Measurements from ENCODE around the gene WDR33.
"Not testable (repeated sequence)": the region's sequence is repeated elsewhere in the genome, so short reads cannot be mapped to it uniquely, and the experiment has no call there.

The WDR33 gene

DNA sequence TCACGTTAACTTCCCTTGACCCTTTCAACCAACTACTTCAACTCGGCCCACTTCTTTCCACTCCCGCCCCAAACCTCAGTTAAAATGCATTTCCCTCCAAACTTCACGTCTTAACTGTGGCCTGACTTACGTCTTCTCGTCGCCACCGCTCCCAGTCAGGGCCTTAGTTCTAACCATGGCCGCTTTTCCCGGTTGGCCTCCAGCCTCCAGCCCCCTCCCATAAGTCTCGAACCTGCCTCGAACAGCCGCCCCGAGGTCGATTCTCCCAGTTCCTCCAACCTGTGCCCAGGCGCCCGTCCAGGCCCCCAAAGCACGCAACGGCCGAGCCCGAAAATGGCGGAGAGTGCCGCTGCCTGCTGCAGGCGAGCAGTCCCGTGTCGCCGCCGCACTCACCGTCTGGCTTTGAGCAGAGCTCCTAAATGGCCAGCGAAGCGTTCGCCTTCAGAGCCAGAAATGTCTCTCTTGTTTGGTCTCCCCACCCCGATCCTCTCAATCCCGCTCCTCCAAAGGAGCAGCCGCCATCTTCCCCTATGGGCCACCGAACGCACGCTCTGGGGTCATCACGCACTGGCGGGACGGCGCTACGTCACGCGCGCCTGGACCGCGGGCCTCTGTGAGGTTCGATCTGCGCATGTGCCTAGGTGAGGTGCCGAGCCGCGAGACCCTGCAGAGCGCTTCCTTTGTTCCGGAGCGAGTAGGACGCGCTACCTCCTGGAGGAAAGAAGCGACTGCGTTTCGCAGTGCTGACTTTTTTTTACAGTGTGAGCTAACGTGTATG lies at the start of gene WDR33:
Gene WDR33, minus strand, starts transcription at position 553 of the 778 bp plus-strand sequence. CDS start 40,190 bp downstream, outside the sequence.
- peak; percentile 94 for DNase-seq (ENCODE audit: low spot score)

DNA sequence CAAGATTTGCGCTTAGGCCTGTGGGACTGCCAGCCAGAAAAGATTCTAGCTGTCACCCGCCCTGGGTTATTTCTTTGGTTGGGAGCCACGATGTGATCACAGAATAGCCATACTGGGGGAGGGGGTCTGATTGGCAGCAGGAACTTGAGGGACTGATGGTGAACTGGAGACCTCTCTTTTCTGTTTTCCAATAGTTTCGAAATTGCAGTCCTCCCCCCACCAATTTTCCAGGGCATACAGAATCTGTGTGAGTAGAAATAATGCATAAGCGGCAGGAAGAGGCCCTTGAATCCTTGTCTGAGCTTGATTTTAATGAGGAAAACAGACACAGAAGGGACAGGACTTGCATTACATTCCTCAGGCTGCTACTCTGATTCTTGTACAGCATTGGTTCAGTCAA lies 49.2 kb upstream of the WDR33 start:
- DNase-seq (ENCODE audit: low spot score): no peak

DNA sequence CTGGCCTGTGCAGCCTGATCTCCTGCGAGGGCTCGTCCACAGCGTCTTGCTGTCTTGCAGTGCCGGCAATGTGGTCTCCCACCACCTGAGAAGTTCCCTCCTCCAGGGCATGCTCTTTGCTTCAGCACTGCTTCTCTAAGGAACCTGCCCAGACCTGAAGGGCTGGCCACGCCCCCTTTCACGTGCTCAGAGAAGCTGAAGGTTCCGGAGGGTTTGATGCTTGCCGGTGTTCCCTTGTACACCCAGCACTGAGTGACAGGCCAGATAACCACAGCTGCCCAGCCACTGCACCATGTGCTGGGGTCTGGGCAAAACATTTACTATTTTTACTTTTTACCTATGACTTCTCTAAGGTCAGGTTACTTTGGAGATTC lies 48.7 kb upstream of the WDR33 start:
- DNase-seq (ENCODE audit: low spot score): no peak

DNA sequence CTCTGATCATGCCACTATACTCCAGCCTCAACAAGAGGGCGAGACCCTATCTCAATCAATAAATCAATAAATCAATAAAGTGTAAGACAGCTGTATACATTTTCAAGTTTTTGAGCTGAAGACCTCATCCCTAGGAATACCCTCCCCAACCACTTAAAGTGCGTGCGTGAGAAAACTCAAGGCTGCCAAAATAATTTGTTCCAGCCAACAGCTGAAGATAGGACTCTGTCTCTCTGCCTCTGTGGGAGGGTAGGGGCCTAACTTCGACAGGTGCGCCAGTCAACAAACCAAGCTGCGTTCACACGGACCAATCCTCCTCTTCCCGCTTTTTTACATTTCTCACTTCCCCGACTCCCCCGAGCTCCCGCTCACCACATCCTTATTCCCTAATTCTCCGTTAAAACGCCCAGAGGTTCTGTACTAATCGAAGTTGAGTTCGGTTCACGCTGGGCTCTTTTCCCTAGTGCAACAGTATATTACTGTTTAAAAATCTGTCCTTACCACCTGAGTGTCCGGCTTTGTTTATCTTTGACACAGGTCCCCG lies 46.4 kb upstream of the WDR33 start:
- DNase-seq (ENCODE audit: low spot score): peak; percentile 31

DNA sequence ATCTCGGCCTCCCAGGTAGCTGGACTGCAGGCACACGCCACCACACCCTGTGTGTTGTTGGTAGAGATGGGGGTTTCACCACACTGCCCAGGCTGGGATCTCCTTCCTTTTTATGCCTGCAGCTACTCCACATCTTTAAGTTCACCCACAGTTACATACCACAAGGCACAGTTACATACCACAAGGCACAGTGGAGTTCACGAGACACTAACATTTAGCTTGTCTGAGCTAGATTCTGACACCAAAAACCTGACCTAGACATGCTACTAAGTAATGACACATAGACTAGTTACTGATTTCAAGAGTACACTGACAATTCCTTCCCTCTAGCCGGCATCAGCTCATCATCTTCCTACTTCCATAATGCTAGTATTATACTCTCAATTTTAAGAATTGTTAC lies 42.7 kb upstream of the WDR33 start:
- no peak for DNase-seq (ENCODE audit: low spot score)

DNA sequence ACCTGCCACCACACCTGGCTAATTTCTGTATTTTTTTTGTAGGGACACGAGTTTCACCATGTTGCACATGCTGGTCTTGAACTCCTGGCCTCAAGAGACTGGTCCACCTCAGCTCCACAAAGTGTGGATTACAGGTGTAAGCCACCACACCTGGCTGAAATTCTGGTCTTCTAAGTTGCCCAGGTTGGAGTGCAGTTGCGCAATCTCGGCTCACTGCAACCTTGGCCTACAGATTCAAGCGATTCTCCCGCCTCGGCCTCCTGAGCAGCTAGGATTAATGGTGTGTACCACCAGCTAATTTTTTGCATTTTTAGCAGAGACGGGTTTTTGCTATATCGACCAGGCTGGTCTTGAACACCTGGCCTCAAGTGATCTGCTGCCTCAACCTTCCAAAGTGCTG lies 41.4 kb upstream of the WDR33 start:
- DNase-seq (ENCODE audit: low spot score): no peak

DNA sequence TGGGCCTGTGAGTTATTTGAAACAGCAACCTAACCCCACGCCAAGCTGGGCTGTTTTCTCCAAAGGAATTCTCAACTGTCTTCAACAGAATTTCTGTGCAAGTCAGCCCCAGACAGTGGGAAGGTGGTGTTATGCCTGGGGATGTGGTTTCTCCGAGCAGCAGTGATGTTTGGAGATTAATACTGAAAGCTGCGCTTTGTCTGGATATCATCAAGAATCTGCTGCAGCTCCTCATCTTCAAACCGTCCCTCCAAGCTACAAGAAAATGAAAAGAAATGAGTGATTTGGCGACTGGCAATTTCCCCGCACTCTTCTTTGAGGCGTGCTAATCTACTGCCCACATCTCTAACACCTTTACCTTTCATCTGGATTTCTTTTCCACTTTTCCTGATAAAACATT lies 37.0 kb upstream of the WDR33 start:
- no peak for DNase-seq (ENCODE audit: low spot score)

DNA sequence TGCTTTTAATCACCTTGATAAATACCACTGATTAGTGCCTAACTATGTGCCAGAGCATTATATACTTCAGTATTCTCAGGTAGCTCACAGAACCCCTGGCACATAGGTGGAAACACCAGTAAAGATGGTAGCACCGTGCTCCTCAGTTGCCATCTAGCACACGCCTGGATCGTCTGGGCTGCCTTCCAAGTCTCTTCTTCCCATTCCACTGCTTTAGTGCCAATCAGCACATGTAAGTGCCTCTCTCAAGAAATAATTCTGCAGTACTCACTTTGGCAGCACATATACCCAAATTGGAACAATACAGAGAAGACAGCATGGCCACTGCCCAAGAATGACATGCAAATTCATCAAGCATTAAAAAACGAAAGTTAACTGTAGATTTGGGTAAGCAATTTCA lies 34.0 kb upstream of the WDR33 start:
- DNase-seq (ENCODE audit: low spot score): no peak

DNA sequence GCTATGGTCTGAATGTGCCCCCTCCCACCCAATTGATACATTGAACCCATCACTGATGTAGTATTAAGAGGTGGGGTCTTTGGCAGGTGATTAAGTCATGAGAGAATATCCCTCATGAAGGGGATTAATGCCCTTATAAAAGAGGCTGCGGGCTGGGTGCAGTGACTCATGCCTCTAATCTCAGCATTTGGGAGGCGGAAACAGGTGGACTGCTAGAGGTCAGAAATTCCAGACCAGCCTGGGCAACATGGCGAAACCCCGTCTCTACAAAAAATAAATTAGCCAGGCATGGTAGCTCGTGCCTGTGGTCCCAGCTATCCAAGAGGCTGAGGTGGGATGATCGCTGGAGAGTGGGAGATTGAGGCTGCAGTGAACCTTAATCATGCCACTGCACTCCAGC lies 32.7 kb upstream of the WDR33 start:
- DNase-seq (ENCODE audit: low spot score): no peak

DNA sequence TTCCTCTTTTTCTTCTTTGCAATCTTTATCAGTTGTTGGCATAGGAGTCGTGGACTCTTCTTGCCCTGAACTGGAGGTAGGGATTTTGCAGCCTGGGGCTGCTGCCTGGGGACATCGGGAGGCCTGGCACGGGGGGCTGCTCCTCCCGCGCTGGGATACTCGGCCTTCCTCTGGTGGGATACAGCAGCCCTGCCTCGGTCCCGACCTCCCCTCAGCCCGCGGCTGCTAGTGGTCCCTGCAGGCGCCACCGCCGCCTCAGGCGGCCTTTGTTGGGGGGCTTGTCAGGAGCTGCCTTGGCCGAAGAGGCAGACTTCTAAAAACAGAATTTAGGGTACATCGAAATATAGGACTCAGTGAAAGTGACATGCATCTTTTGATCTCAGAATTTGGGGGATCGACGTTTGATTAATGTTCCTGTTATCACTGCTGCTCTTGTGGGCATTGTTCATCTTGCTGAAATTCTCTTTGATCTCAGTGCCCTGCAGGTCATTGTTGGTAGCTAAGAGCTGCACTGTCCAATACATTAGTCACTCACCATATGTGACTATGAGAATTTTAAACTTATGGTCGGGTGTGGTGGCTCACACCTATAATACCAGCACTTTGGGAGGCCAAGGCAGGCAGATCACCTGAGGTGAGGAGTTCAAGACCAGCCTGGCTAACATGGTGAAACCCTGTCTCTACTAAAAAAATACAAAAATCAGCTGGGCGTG lies 30.7 kb upstream of the WDR33 start:
- DNase-seq (ENCODE audit: low spot score): no peak

DNA sequence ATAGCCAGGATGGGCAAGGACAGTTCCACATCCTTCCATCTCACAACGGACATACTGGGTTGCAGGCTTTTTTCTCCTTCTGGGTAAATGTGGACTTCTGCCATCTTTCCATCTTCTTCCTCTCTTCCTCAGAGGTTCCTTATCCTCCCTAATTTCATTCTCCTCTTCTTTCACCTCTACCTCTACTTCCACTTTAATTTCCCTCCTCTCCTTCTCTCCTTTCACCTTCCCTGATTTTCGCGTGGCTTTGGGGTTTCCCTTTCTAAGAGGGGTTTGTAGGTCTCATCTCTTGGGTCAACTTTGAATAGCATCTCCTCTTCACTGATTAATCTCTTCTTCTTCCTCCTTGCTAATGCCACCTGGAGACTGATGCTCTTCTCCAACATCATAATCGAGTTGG lies 29.9 kb upstream of the WDR33 start:
- DNase-seq (ENCODE audit: low spot score): no peak

DNA sequence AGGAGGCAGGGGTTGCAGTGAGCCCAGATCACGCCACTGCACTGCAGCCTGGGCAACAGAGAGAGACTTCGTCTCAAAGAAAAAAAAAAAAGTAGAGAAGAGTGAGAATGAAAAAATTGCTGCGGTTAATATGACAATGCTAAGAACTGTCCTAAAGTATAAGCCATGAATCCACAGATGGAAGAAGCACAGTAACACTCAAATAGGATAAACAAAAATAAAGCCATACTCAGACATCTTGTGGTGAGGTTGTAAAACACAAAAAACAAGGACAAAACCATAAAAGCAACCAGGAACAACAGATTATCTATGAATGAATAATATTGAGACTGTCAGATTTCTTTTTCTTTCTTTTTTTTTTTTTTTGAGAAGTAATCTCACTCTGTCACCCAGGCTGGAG lies 24.0 kb upstream of the WDR33 start:
- no peak for DNase-seq (ENCODE audit: low spot score)

DNA sequence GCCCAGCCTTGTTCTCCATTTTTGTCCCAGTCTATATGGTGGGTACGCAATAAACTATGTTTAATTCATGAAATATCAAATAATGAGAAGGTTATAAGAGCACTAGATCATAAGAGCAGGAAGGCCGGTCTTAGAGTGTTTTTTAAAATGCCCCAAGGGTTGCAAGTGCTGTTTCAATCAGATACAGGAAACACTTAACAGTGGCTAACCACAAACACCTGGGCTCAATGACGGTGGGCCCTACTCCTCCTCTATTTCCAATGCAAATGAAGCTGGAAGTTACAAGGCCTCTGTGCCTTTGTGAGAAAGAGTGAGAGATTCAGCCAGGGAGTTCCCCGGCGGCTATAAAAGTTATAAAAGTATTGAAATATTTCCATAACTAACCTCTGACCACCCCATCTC lies 18.9 kb upstream of the WDR33 start:
- no peak for DNase-seq (ENCODE audit: low spot score)

DNA sequence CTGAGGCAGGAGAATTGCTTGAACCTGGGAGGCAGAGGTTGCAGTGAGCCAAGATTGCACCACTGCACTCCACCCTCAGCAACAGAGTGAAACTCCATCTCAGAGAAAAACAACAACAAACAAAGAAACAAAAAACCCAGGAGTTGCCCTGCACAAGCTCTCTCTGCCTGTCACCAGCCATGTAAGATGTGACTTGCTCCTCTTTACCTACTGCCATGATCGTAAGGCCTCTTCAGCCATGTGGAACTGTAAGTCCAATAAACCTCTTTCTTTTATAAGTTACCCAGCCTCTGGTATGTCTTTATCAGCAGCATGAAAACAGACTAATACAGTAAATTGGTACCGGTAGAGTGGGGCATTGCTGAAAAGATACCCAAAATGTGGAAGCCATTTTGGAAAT lies 15.7 kb upstream of the WDR33 start:
- DNase-seq (ENCODE audit: low spot score): not testable (repeated sequence)

DNA sequence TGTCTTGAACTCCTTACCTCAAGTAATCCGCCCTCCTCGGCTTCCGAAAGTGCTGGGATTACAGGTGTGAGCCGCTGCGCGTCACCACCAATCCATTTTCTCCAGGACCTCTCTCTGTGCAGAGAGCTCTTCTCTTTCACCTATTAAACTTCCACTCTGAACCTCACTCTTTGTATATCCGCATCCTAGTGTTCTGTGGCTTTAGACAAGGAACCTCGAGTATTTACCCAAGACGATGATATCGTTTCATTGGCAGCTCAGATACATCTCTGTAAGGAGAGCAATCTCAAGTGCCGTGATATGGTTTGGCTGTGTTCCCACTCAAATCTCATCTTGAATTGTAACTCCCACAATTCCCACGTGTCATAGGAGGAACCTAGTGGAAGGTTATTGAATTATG lies 15.1 kb upstream of the WDR33 start:
- DNase-seq (ENCODE audit: low spot score): no peak

DNA sequence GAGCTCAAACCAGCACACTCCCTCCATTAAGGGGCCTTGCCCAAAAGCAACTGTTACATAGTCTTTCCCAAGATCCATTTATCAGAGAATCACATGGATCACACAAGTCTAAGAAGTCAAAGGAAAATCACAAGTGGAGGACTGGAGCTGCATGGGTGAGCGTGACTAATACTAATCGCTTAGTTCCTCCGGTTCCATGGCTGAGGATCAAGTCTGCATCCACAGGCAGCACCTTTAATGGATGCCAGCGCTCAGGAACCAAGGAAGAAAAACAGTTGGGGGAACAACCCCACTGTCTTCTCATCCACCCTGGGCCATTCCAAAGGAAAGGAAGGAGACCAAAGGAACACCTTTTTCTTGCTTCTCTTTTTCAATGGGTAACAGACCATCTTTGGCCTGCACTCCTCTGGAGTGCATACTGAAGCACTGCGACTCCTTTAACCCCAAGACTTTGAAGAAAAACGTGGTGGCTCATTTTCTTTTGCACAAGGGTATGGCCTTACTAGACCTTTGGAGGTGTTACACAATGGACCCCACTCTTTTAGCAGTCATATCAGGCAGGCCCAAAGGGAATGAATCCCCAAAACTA lies 9.2 kb upstream of the WDR33 start:
- no peak for DNase-seq (ENCODE audit: low spot score)

DNA sequence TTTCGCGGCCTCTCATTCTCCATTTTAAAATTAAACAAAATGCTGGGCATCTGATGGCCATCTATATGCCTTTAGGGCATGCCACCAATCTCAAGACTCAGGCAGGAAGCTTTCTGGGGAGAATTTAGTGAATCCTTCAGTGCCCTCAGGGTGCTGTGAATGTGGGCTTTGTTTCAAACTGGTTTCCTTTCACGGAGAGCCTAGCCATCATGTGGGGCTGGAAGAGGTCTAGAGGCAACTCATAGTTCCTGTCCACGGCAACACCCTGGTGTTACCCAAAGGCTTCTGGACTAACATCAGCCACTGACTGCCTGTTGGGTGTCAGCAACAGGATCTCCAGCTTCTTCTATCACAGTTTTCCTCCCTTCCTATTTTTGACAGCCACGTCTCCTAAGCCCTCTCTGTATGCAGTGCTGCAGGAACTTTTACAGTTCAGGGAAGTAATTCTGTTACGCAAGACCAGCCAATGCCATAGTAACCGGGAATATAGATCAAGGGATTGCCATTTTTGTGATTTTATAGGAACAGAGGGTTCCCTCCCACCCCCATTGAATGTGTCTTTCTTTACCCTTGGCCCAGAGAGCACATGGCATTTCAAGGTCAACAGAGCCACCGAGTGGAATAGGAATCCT lies 7.9 kb upstream of the WDR33 start:
- DNase-seq (ENCODE audit: low spot score): no peak

DNA sequence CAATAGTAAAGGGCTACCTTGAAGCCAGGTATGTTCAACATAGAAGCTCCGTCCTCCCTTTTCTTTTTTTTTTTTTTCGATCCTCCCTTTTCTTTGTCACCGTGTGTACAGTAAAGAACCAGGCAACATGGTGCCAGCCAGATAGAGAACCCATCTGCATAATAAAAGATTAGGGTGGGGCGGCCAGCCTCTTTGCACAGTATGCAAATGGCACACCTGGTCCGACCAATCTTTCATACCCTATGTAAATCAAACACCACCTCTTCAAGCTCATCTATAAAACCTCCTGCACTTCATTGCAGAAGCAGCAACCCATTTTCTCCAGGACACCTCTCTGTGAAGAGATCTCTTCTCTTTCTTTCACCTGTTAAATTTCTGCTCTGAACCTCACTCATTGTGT lies 7.3 kb upstream of the WDR33 start:
- no peak for DNase-seq (ENCODE audit: low spot score)

DNA sequence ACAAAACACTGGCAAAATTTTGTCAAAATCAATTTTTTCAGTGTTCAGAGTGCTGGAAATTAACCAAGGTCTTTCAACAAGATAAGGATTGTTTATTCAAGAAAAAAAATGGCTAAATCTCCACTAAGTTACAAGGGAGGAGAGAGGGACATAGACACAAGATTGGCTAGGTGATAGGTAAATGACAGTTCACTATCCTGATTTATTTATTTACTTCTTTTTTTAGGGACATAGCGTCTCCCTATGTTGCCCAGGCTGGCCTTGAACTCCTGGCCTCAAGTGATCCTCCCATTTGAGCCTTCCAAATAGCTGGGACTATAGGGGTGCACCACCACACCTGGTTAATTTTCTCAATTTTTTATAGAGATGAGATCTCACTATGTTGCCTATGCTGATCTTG lies 3.7 kb upstream of the WDR33 start:
- no peak for DNase-seq (ENCODE audit: low spot score)

DNA sequence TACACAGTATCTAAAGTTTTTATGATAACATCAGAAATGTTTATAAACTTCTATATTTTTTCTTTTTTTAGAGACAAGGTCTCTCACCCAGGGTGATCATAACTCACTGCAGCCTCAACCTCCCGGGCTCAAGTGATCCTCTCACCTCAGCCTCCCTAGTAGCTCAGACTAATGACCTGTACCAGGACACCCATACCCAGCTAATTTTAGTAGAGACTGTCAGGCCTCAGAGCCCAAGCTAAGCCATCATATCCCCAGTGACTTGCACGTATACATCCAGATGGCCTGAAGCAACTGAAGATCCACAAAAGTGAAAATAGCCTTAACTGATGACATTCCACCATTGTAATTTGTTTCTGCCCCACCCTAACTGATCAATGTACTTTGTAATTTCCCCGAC lies 1.5 kb upstream of the WDR33 start:
- not testable (repeated sequence) for DNase-seq (ENCODE audit: low spot score)

DNA sequence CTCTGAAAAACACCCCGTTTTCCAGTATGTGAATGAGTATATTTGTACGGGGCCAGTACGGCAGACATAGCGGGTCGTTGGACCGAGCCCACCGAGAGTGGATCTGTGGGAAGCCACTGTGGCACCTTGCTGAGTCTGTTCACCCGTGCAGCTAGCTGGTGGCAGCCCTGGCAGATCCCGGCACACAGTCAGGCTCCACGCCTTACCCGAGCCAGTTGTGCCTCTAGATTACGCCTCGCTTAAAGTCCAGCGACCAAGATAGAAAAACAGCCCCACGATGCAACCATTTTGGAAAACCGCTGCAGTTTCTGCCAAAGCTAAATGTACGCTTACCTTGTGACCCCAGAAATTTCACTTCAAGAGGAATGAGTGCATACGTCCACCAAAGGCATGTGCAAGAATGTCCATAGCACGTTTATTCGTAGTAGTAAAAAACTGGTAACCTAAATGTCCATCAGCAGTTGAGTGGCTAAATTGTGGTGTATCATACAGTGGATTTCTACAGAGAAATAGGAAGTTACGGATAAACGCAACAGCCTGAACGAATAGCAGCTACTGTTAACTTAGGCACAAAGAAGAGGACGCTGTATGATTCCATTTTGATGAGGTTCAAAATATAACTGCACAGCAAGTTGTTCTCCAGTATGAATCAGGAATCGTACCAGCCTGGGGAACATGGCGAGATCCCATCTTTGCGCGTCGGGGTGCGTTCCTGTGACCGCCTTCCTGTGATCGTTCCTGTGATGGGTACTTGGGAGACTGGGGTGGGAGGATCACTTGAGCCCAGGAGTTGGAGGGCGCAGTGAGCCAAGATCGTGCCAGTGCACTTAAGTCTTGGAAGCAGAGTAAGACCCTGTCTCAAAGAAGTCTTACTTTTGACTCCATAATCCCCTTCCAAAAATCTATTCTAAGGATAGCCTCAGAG lies 688 bp upstream of the WDR33 start:
- peak; percentile 28 for DNase-seq (ENCODE audit: low spot score)

All from HuH-7.5 (cell line).